H9 (cell line): ENCODE data around the gene C10orf95. TPM values are rescaled to one million over a fixed set of nuclear protein-coding genes. Genes with fewer than 3 reads are reported as not detected.

Experiments
- DNase-seq: peaks from one replicate; pipeline ENCODE4 v3.0.0-alpha.2; 2017
- H2AFZ ChIP-seq: one replicate; pipeline ENCODE4 v1.6.1; 2013; ENCODE audit warnings: mild to moderate bottlenecking, low read length, control low read depth, moderate library complexity
- H2AK5ac ChIP-seq: 2 replicates; pipeline ENCODE4 v1.6.1; 2013; ENCODE audit warnings: low read length, control low read depth, mixed read lengths; ENCODE audit not compliant: insufficient read length
- H2BK120ac ChIP-seq: one replicate; pipeline ENCODE4 v1.6.1; 2013; ENCODE audit warnings: low read depth, mild to moderate bottlenecking, low read length, control low read depth, inconsistent platforms; ENCODE audit not compliant: poor library complexity, severe bottlenecking
- H2BK12ac ChIP-seq: 2 replicates; pipeline ENCODE4 v1.6.1; 2013; ENCODE audit warnings: low read length, control low read depth, mixed read lengths, low read depth; ENCODE audit not compliant: insufficient read length
- H2BK15ac ChIP-seq: 2 replicates; pipeline ENCODE4 v1.6.1; 2013; ENCODE audit warnings: low read depth, low read length, control low read depth
- H2BK20ac ChIP-seq: one replicate; pipeline ENCODE4 v1.6.1; 2013; ENCODE audit warnings: low read depth, mild to moderate bottlenecking, low read length, control low read depth, inconsistent platforms; ENCODE audit not compliant: poor library complexity, severe bottlenecking
- H2BK5ac ChIP-seq: 2 replicates; pipeline ENCODE4 v1.6.1; 2013; ENCODE audit warnings: low read length, control low read depth, mixed read lengths; ENCODE audit not compliant: insufficient read length
- H3K14ac ChIP-seq: 2 replicates; pipeline ENCODE4 v1.6.1; 2013; ENCODE audit warnings: low read length, control low read depth; ENCODE audit not compliant: insufficient read depth
- H3K18ac ChIP-seq: 2 replicates; pipeline ENCODE4 v1.6.1; 2013; ENCODE audit warnings: low read depth, mild to moderate bottlenecking, mixed read lengths, low read length, control low read depth; ENCODE audit not compliant: insufficient read length
- H3K23ac ChIP-seq: 2 replicates; pipeline ENCODE4 v1.6.1; 2013; ENCODE audit warnings: low read length, control low read depth, mixed read lengths, low read depth; ENCODE audit not compliant: insufficient read length
- H3K23me2 ChIP-seq: 2 replicates; pipeline ENCODE4 v1.6.1; 2013; ENCODE audit warnings: low read depth, mild to moderate bottlenecking, mixed read lengths, low read length, control low read depth; ENCODE audit not compliant: insufficient read length, poor library complexity, severe bottlenecking
- H3K27ac ChIP-seq: 2 replicates; pipeline ENCODE4 v1.5.1; 2013; ENCODE audit warnings: low read length, control low read depth, mixed read lengths, low read depth; ENCODE audit not compliant: insufficient read length
- H3K27me3 ChIP-seq: 2 replicates; pipeline ENCODE4 v1.6.1; 2013; ENCODE audit warnings: low read length, control low read depth, inconsistent platforms; ENCODE audit not compliant: insufficient read depth
- H3K4ac ChIP-seq: 2 replicates; pipeline ENCODE4 v1.6.1; 2013; ENCODE audit warnings: low read depth, mild to moderate bottlenecking, control low read depth, inconsistent platforms, low read length, moderate library complexity
- H3K4me1 ChIP-seq: 2 replicates; pipeline ENCODE4 v1.6.1; 2013; ENCODE audit warnings: low read length, control low read depth, inconsistent platforms; ENCODE audit not compliant: insufficient read depth
- H3K4me2 ChIP-seq: 2 replicates; pipeline ENCODE4 v1.6.1; 2013; ENCODE audit warnings: low read length, control low read depth, mixed read lengths; ENCODE audit not compliant: insufficient read length, insufficient read depth
- H3K56ac ChIP-seq: 2 replicates; pipeline ENCODE4 v1.6.1; 2013; ENCODE audit warnings: low read depth, mild to moderate bottlenecking, mixed read lengths, low read length, control low read depth; ENCODE audit not compliant: insufficient read length
- H3K79me1 ChIP-seq: 2 replicates; pipeline ENCODE4 v1.6.1; 2013; ENCODE audit warnings: low read depth, mild to moderate bottlenecking, moderate library complexity, low read length, control low read depth, inconsistent platforms; ENCODE audit not compliant: insufficient read depth, poor library complexity, severe bottlenecking
- H3K79me2 ChIP-seq: 2 replicates; pipeline ENCODE4 v1.6.1; 2013; ENCODE audit warnings: low read length, control low read depth, inconsistent platforms; ENCODE audit not compliant: insufficient read depth
- H3K9ac ChIP-seq: 2 replicates; pipeline ENCODE4 v1.6.1; 2013; ENCODE audit warnings: low read length, control low read depth, mixed read lengths; ENCODE audit not compliant: insufficient read length; ENCODE audit errors: extremely low read depth
- H3K9me3 ChIP-seq: one replicate; pipeline ENCODE4 v1.6.1; 2013; ENCODE audit warnings: low read depth, low read length, inconsistent platforms; ENCODE audit not compliant: control insufficient read depth
- H3T11ph ChIP-seq: one replicate; pipeline ENCODE4 v1.6.1; 2013; ENCODE audit warnings: mild to moderate bottlenecking, low read length, control low read depth, inconsistent platforms
- H4K20me1 ChIP-seq: one replicate; pipeline ENCODE4 v1.6.1; 2013; ENCODE audit not compliant: control insufficient read depth, insufficient read length, insufficient read depth
- H4K5ac ChIP-seq: 2 replicates; pipeline ENCODE4 v1.6.1; 2013; ENCODE audit warnings: low read depth, mild to moderate bottlenecking, mixed read lengths, low read length, control low read depth; ENCODE audit not compliant: insufficient read length
- H4K8ac ChIP-seq: replicated peaks from 2 replicates; pipeline ENCODE4 v1.6.1; 2013; ENCODE audit warnings: low read length, control low read depth, mixed read lengths, low read depth; ENCODE audit not compliant: insufficient read length
- H4K91ac ChIP-seq: 2 replicates; pipeline ENCODE4 v1.6.1; 2013; ENCODE audit warnings: low read depth, mild to moderate bottlenecking, moderate library complexity, mixed read lengths, low read length, control low read depth; ENCODE audit not compliant: insufficient read length
- H3K27ac Mint-ChIP-seq, 3 experiments: 2 replicates in 2 of 3; 3 replicates in 1 of 3; pipeline ENCODE4 v1.8.0; 2020 to 2021; ENCODE audit warnings: mixed read lengths in 3 of 3, mild to moderate bottlenecking in 1 of 3, moderate library complexity in 1 of 3
- H3K27me3 Mint-ChIP-seq: 2 replicates; pipeline ENCODE4 v1.8.0; 2021; ENCODE audit warnings: low read depth, mild to moderate bottlenecking, moderate library complexity, mixed read lengths
- H3K36me3 Mint-ChIP-seq, 3 experiments: 2 replicates in 2 of 3; 3 replicates in 1 of 3; pipeline ENCODE4 v1.8.0; 2020 to 2021; ENCODE audit warnings: low read depth in 3 of 3, mixed read lengths in 3 of 3; ENCODE audit not compliant: insufficient read depth in 1 of 3
- H3K4me1 Mint-ChIP-seq, 2 experiments: 2 replicates each; pipeline ENCODE4 v1.8.0; 2020; ENCODE audit warnings: mixed read lengths in 2 of 2
- H3K4me3 Mint-ChIP-seq, 2 experiments: 2 replicates in 1 of 2; 3 replicates in 1 of 2; pipeline ENCODE4 v1.8.0; 2020 to 2021; ENCODE audit warnings: mild to moderate bottlenecking in 2 of 2, mixed read lengths in 2 of 2, moderate library complexity in 1 of 2
- H3K9me3 Mint-ChIP-seq, 2 experiments: 2 replicates in 1 of 2; 3 replicates in 1 of 2; pipeline ENCODE4 v1.8.0; 2020; ENCODE audit warnings: mild to moderate bottlenecking in 2 of 2, mixed read lengths in 2 of 2, moderate library complexity in 1 of 2
- WGBS: extraction: QIAGEN DNeasy Blood & Tissue Kit; methylation state at CpG from one replicate; pipeline ENCODE4 v1.1.7; 2013; ENCODE audit warnings: missing lambda C conversion rate, low lambda C conversion rate, mixed read lengths; ENCODE audit not compliant: insufficient read length; ENCODE audit errors: extremely low coverage; 5-methylcytosine and 5-hydroxymethylcytosine counted together
- total RNA-seq: library from RNA; stranded (reverse); gene quantifications from 2 replicates; pipeline ENCODE4 v1.2.1, GENCODE V29; 2021
- TF ChIP-seq, protein P1 (sequence below): fragments of 200-600 bp; sonication (generic); conservative IDR thresholded peaks from 3 replicates; pipeline ENCODE4 v1.8.0; 2021; ENCODE audit warnings: antibody characterized with exemption, mild to moderate bottlenecking

Gene C10orf95
- total RNA-seq, 1 experiment from 2014 or later = not detected

DNA sequence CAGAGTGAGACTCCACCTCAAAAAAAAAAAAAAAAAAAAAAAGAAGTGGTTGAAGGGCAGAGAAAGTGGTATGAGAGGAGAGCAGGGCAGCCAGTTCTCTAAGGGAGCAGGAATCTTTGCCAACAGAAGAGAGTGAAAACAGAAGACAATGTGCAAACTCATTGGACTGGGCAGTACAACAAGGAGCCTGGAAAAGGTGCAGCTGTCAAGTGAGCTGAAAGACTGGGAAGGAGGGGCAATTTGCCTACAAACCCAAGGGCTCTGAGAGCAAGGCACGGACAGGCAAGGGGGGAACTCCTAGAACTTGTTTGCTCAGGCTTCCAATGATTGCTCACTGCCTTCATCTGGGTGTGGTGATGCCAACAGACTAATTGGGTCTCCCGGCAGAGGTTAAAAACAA lies 41.6 kb upstream of the C10orf95 start:
- Mint-ChIP-seq H3K9me3 (no peaks in the 10 kb centered on the region), H3K27me3 (no peaks in the 10 kb centered on the region), H3K4me1 (no peaks in the 10 kb centered on the region; a peak in 1 of 4 replicates), H3K4me3 (no peak overlapping the region; a peak in 1 of 5 replicates), H3K27ac (peak overlapping the region in 2 of 3 experiments; percentile 1 to 47; a peak in 1 of 7 replicates), H3K36me3 (peaks cover 7 to 26% (median 24%) of the 10 kb centered on the region in 3 experiments; a peak in 6 of 7 replicates)
- Histone ChIP-seq H2BK5ac (no peak overlapping the region), H3K23me2 (no peaks in the 10 kb centered on the region), H3K27me3 (no peaks in the 10 kb centered on the region), H4K91ac (no peak overlapping the region), H3K79me1 (peaks cover 13% of the 10 kb centered on the region), H3K4me1 (no peaks in the 10 kb centered on the region), H3K9ac (no peak overlapping the region), H3K23ac (no peak overlapping the region), H2AK5ac (no peak overlapping the region), H3K4me2 (no peak overlapping the region), H2BK15ac (no peak overlapping the region), H4K8ac (no peak overlapping the region), H2BK120ac (no peak overlapping the region), H3K18ac (no peak overlapping the region), H3K79me2 (peaks cover 5% of the 10 kb centered on the region; the same call in 1 of the 2 replicates), H4K5ac (no peak overlapping the region), H3K14ac (no peak overlapping the region), H3K27ac (no peak overlapping the region), H4K20me1 (no peaks in the 10 kb centered on the region), H3K9me3 (no peaks in the 10 kb centered on the region), H2BK12ac (no peak overlapping the region), H2BK20ac (no peak overlapping the region), H3T11ph (no peak overlapping the region), H3K4ac (no peak overlapping the region), H3K56ac (no peak overlapping the region), H2AFZ (no peak overlapping the region)
- DNase-seq = no peak
- WGBS = no CpG with 5 or more reads among the region's 2 CpGs
- TF ChIP-seq, protein P1, sequence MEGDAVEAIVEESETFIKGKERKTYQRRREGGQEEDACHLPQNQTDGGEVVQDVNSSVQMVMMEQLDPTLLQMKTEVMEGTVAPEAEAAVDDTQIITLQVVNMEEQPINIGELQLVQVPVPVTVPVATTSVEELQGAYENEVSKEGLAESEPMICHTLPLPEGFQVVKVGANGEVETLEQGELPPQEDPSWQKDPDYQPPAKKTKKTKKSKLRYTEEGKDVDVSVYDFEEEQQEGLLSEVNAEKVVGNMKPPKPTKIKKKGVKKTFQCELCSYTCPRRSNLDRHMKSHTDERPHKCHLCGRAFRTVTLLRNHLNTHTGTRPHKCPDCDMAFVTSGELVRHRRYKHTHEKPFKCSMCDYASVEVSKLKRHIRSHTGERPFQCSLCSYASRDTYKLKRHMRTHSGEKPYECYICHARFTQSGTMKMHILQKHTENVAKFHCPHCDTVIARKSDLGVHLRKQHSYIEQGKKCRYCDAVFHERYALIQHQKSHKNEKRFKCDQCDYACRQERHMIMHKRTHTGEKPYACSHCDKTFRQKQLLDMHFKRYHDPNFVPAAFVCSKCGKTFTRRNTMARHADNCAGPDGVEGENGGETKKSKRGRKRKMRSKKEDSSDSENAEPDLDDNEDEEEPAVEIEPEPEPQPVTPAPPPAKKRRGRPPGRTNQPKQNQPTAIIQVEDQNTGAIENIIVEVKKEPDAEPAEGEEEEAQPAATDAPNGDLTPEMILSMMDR = no peak
